B cell (primary cell): Measurements from ENCODE around the gene SOX13. TPM values are rescaled to one million over a fixed set of nuclear protein-coding genes. Genes with fewer than 3 reads are reported as not detected.

Experiments
- ATAC-seq: fragments of 200-7000 bp; cut with Tn5 transposase; one replicate; pipeline ENCODE4 v1.10.0; 2021; ENCODE audit warnings: low read depth, mild to moderate bottlenecking, moderate number of reproducible peaks, moderate library complexity
- CTCF ChIA-PET: fragments of 350-600 bp; sonication (Branson Sonifier 250); formaldehyde crosslinking; loops from one replicate; lab custom pipeline; 2021; ENCODE audit warnings: antibody characterized with exemption, inconsistent platforms; lab: Charles Lee
- POLR2A ChIA-PET: fragments of 350-600 bp; sonication (Branson Sonifier 250); formaldehyde crosslinking; loops from one replicate; lab custom pipeline; 2021; ENCODE audit warnings: antibody characterized with exemption; lab: Charles Lee
- DNase-seq: peaks from one replicate; pipeline ENCODE4 v3.0.0; 2013
- H2AFZ ChIP-seq: 2 replicates; pipeline ENCODE4 v1.6.1; 2012; ENCODE audit warnings: mild to moderate bottlenecking, low read depth, low read length; ENCODE audit not compliant: insufficient read depth, poor library complexity, severe bottlenecking
- H3K27ac ChIP-seq, 2 donors: 1 replicate in 1 of 2; 2 replicates in 1 of 2; pipeline ENCODE4 v1.5.1; 2012 to 2013; ENCODE audit warnings: low read length in 2 of 2, mild to moderate bottlenecking in 2 of 2, moderate library complexity in 1 of 2
- H3K27me3 ChIP-seq, 4 experiments: fragments of 200-600 bp in 1 of 4; sonication (generic) in 1 of 4; replicated peaks in 1 of 4; 1 replicate in 2 of 4; 2 replicates in 2 of 4; pipeline versions ENCODE4 v1.6.1 to v1.7.0; 2013 to 2016; ENCODE audit warnings: low read length in 3 of 4, mild to moderate bottlenecking in 2 of 4, mixed read lengths in 1 of 4, moderate library complexity in 1 of 4; ENCODE audit not compliant: insufficient read depth in 4 of 4, control insufficient read depth in 3 of 4; ENCODE audit errors: control extremely low read depth in 1 of 4
- H3K36me3 ChIP-seq, 2 experiments: replicated peaks in 1 of 2; 1 replicate in 1 of 2; 2 replicates in 1 of 2; pipeline versions ENCODE4 v1.6.1 to v1.7.1; 2013; ENCODE audit warnings: low read length in 1 of 2; ENCODE audit not compliant: insufficient read depth in 2 of 2, control insufficient read depth in 1 of 2; ENCODE audit errors: control extremely low read depth in 1 of 2, extremely low read depth in 1 of 2
- H3K4me1 ChIP-seq, 2 donors: fragments of 200-600 bp in 1 of 2; sonication (generic) in 1 of 2; 1 replicate in 1 of 2; 2 replicates in 1 of 2; pipeline versions ENCODE4 v1.5.1 to v1.6.1; 2013 to 2017; ENCODE audit warnings: low read length in 2 of 2; ENCODE audit not compliant: control insufficient read depth in 2 of 2, insufficient read depth in 2 of 2
- H3K4me2 ChIP-seq: replicated peaks from 2 replicates; pipeline ENCODE3; 2012; ENCODE audit warnings: mild to moderate bottlenecking, low read depth, low read length; ENCODE audit not compliant: poor library complexity, severe bottlenecking
- H3K4me3 ChIP-seq, 5 experiments: fragments of 200-600 bp in 1 of 5; sonication (generic) in 1 of 5; 1 replicate in 3 of 5; 2 replicates in 2 of 5; pipeline versions ENCODE4 v1.5.1 to v1.7.0; 2011 to 2016; ENCODE audit warnings: low read length in 4 of 5, mild to moderate bottlenecking in 4 of 5, low read depth in 2 of 5, control low read depth in 1 of 5, moderate library complexity in 1 of 5; ENCODE audit not compliant: insufficient read depth in 1 of 5; ENCODE audit errors: control extremely low read depth in 1 of 5, extremely low read depth in 1 of 5
- H3K79me2 ChIP-seq: fragments of 200-600 bp; sonication (generic); one replicate; pipeline ENCODE4 v1.6.0; 2016; ENCODE audit warnings: low read length; ENCODE audit not compliant: control insufficient read depth, insufficient read depth
- H3K9ac ChIP-seq: fragments of 200-600 bp; sonication (generic); 2 replicates; pipeline ENCODE4 v1.6.1; 2017; ENCODE audit warnings: mild to moderate bottlenecking, low read length, moderate library complexity
- H3K9me3 ChIP-seq, 3 donors: one replicate each; pipeline versions ENCODE4 v1.6.1 to v1.7.1; 2013; ENCODE audit warnings: low read length in 2 of 3; ENCODE audit not compliant: control insufficient read depth in 2 of 3, insufficient read depth in 1 of 3; ENCODE audit errors: control extremely low read depth in 1 of 3
- H4K20me1 ChIP-seq: 2 replicates; pipeline ENCODE4 v1.6.0; 2012; ENCODE audit warnings: mild to moderate bottlenecking, low read length; ENCODE audit not compliant: insufficient read depth, control insufficient read depth, poor library complexity, severe bottlenecking
- H3K27ac Mint-ChIP-seq: one replicate; pipeline ENCODE4 v1.8.0; 2021; ENCODE audit warnings: mixed read lengths
- H3K27me3 Mint-ChIP-seq: one replicate; pipeline ENCODE4 v1.8.0; 2021; ENCODE audit warnings: mixed read lengths
- H3K4me1 Mint-ChIP-seq: one replicate; pipeline ENCODE4 v1.8.0; 2021; ENCODE audit warnings: mixed read lengths
- H3K4me3 Mint-ChIP-seq: one replicate; pipeline ENCODE4 v1.8.0; 2021; ENCODE audit warnings: mixed read lengths
- H3K9me3 Mint-ChIP-seq: one replicate; pipeline ENCODE4 v1.8.0; 2022; ENCODE audit warnings: mixed read lengths; ENCODE audit not compliant: insufficient read depth
- CTCF ChIP-seq: fragments of 200-600 bp; IDR thresholded peaks from one replicate; pipeline ENCODE4 v1.8.0; 2022; ENCODE audit warnings: antibody characterized with exemption, mild to moderate bottlenecking
- EZH2 ChIP-seq: IDR thresholded peaks from 2 replicates; pipeline ENCODE4 v1.6.1; 2012; ENCODE audit warnings: borderline replicate concordance, low read depth, mild to moderate bottlenecking, moderate library complexity, low read length; ENCODE audit not compliant: insufficient read depth, poor library complexity, severe bottlenecking
- WGBS: methylation state at CpG from one replicate; pipeline ENCODE4 v1.1.5; 2013; ENCODE audit warnings: missing lambda C conversion rate; ENCODE audit not compliant: insufficient coverage; 5-methylcytosine and 5-hydroxymethylcytosine counted together
- intact Hi-C: fragments of 100-400 bp; cut with micrococcal nuclease; formaldehyde crosslinking; loops from one replicate; pipeline ENCODE4 v1.10.0; 2022
- polyA plus RNA-seq: library from polyadenylated mRNA; depleted of rRNA; stranded (reverse); fragments of >200 nt; gene quantifications from 2 replicates; pipeline ENCODE4 v1.2.3, GENCODE V29; 2012
- total RNA-seq, 2 donors: library from RNA; stranded (reverse); fragments of 120-200 nt in 1 of 2; gene quantifications; 1 replicate in 1 of 2; 2 replicates in 1 of 2; pipeline versions ENCODE4 v1.2.3 to v1.2.4, GENCODE V29; 2013 to 2022

The SOX13 gene
- total and polyA plus RNA-seq, 2 donors (not counting 1 experiment from before 2014, with no cell fraction given), result 0.15 to 1.3 TPM

DNA sequence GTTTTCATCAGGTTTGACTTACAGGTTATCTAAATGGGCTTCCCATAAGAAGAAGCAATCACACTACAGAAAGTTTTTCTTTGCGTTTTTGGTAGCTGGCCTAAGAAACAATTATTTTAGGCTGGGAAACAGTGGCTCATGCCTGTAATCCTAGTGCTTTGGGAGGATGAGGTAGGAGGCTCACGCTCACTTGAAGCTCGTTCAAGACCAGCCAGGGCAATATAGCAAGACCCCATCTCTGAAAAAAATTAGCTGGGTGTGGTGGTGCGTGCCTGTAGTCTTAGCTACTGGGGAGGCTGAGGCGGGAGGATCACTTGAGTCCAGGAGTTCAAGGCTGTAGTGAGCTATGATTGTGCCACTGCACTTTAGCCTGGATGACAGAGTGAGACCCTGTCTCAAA lies 94.8 kb downstream of the SOX13 start:
- Histone ChIP-seq H3K27ac (no peak overlapping the region), H3K79me2 (no peaks in the 10 kb centered on the region), H3K9me3 (peaks cover 11 to 41% (median 37%) of the 10 kb centered on the region in 3 donors), H3K9ac (no peak overlapping the region), H3K36me3 (no peaks in the 10 kb centered on the region), H4K20me1 (no peaks in the 10 kb centered on the region), H3K4me3 (no peak overlapping the region), H3K27me3 (peaks cover 0 to 9% (median 2%) of the 10 kb centered on the region in 4 experiments), H3K4me1 (no peaks in the 10 kb centered on the region), H3K4me2 (no peak overlapping the region), H2AFZ (no peak overlapping the region)
- 88% methylated on average over 3 of the region's 5 CpGs for WGBS
- ChIA-PET POLR2A (no interaction called here), CTCF (interaction anchor here (1.1 to 1.5 kb wide), 4 partner anchors 11 to 195 kb away, joined by 3 to 5 read pairs (median 4); partner anchors contain the start of gene ETNK2)
- peaks cover 10% of the 10 kb centered on the region for H3K27me3 Mint-ChIP-seq
- TF ChIP-seq CTCF (no peak), EZH2 (no peak)
- intact Hi-C loops, result no loop called here
- H3K27ac Mint-ChIP-seq, result no peak overlapping the region
- DNase-seq (no peak), ATAC-seq (no peak)
- peaks cover 12% of the 10 kb centered on the region for H3K9me3 Mint-ChIP-seq
- H3K4me1 Mint-ChIP-seq, result no peaks in the 10 kb centered on the region
- no peak overlapping the region for H3K4me3 Mint-ChIP-seq

DNA sequence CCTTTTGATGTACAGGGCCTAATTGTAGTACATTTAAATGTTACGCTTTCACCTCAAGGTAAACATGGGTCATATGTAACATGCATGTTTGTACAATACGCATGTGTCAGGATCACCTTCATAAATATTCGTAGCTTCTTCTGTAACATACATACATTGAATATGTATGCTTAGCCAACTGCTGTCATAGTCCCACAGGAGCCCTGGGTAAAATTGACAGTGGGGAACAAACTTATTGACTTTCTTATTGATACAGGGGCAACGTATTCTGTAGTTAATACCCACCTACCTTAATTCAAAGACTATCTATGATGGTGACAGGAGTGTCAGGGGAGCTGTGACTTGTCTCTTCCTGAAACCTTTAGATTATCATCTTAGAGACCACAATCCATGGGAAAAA lies 96.9 kb downstream of the SOX13 start:
- DNase-seq, result no peak
- peaks cover 18% of the 10 kb centered on the region for H3K27me3 Mint-ChIP-seq
- no peak for TF ChIP-seq EZH2
- no peak for TF ChIP-seq CTCF
- H3K79me2 ChIP-seq, result no peaks in the 10 kb centered on the region
- H3K27ac ChIP-seq, result no peak overlapping the region
- no peak overlapping the region for H2AFZ ChIP-seq
- no peak overlapping the region for H3K27ac Mint-ChIP-seq
- no peak overlapping the region for H3K4me3 Mint-ChIP-seq
- peaks cover 0 to 9% (median 2%) of the 10 kb centered on the region in 4 experiments for H3K27me3 ChIP-seq
- peaks cover 12% of the 10 kb centered on the region for H3K9me3 Mint-ChIP-seq
- no CpG with 5 or more reads among the region's 4 CpGs for WGBS
- no peak overlapping the region for H3K4me3 ChIP-seq
- H3K9me3 ChIP-seq, result peaks cover 11 to 41% (median 41%) of the 10 kb centered on the region in 3 donors
- H3K36me3 ChIP-seq, result no peaks in the 10 kb centered on the region
- no peak overlapping the region for H3K9ac ChIP-seq
- ATAC-seq, result no peak
- no peaks in the 10 kb centered on the region for H3K4me1 Mint-ChIP-seq
- H3K4me1 ChIP-seq, result no peaks in the 10 kb centered on the region
- CTCF ChIA-PET, result interaction anchor here (0.7 to 2.3 kb wide), 3 partner anchors 37 to 211 kb away, joined by 3 to 5 read pairs (median 3); no protein-coding TSS in a partner anchor
- no peaks in the 10 kb centered on the region for H4K20me1 ChIP-seq
- no peak overlapping the region for H3K4me2 ChIP-seq
- intact Hi-C loops, result no loop called here
- POLR2A ChIA-PET, result no interaction called here
